ENCODE results near the gene IMMT.

IMMT gene

DNA sequence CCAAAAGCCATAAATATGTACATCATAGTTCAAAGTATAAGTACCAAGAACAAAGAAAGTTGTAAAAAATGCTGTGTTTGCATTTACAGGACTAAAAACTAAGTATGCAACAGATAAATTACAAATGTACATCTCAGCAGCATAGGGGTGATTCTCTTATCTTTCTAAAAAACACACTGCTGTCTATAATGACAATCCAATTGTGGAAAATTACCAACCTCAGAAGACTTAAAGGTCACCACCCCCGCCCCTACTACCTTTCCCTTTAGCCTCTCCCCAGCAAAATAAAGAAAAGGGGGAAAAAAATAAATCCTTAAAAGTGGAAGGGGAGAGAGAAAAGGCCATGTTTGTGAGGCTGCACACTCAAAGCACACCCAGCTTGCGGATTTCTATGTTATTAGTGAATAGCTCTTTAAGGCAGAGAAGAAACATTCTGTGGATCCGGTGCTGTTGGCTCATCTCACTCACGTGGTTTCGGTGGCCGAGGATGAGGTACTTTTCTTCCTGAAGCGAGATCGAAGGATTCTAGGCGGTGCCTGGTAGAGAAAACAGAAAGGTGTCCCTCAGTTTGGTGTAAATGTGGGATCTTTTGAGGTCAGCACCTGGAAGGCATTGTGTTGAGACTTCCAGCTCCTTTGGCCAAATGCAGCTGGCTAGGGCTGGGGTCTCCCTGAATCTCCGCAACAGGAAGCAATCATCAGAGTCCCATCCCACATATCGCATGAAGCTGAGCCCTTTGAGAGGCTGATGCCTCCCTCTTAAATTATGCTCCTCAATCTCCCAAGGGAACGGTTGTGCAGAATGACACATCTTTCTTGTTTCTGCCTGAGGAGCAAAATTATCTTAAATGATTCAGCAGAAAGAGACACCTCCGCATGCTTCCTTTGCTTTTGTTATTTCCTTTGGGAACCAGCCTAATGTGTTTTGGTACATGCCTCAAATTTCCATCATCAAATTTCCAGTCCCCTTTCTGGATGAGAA, 21.6 kb upstream of the IMMT start:
- CTCF ChIA-PET = interaction anchor here (1.4 to 12.2 kb wide), 2 partner anchors 9 to 153 kb away, joined by 3 to 195 read pairs; no protein-coding TSS in a partner anchor
- POLR2A ChIA-PET = interaction anchor here (0.6 to 0.7 kb wide), 2 partner anchors 156 to 531 kb away, joined by 3 read pairs; no protein-coding TSS in a partner anchor

GRCh38 chr2:86214503-86214832, 19.2 kb upstream of the IMMT start:
- CTCF ChIA-PET = interaction anchor here (12.2 kb wide), 1 partner anchor 156 kb away, joined by 195 read pairs; no protein-coding TSS in a partner anchor
- no peak overlapping the region for H3K4me3 ChIP-seq (ENCODE audit: low read depth, low read length)
- POLR2A ChIA-PET = no interaction called here
- no peak for DNase-seq (ENCODE audit: low read depth, low spot score)
- no peak for TF ChIP-seq CTCF (IDR thresholded peaks at IDR 0.05; ENCODE audit: insufficient read depth, low read length, missing control alignments)

More for the DNA sequence above, 21.6 kb upstream of the IMMT start:
- peak; percentile 55 for DNase-seq (ENCODE audit: low read depth, low spot score)
- no peak for TF ChIP-seq CTCF (IDR thresholded peaks at IDR 0.05; ENCODE audit: insufficient read depth, low read length, missing control alignments)
- H3K4me3 ChIP-seq (ENCODE audit: low read depth, low read length) = peak overlapping the region; percentile 36

DNA sequence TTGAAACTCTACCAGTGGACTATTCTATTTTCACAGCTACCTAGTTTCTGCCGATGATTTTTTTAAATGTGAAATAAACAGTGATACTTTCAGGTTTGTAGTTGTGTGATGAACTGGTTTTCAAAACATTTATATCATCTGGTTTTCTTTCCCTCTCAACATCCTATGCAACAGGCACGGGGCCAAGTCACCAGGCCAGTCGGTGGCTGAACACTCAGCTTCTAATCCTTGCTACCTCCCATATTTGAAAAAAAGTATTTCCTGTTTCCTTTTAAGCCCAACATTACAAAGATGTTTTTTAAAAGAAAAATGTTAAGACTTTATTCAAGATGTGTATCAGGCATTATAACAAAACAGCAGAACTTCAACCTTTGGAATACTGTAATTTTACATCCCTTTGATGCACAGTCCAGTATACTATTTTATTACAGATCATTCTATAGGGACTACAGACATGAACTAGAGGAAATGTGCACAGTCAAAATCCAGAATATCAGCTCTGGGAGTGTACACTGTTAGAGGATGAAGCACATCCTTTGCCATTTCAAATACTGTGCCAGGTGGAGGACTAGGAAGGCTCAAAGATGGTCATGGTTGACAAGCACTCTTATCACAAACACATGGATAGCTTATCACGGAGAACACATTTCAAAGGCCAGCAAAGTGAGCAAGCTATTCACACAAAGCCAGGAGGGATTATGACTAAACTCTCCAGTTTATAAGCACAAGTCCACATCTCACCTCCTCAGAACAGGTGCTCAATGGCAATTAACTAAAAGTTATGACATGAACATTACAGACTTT, 18.6 kb upstream of the IMMT start:
- POLR2A ChIA-PET = no interaction called here
- TF ChIP-seq CTCF (IDR thresholded peaks at IDR 0.05; ENCODE audit: insufficient read depth, low read length, missing control alignments) = no peak
- CTCF ChIA-PET = interaction anchor here (1.2 to 12.2 kb wide), 3 partner anchors 7 to 156 kb away, joined by 5 to 195 read pairs (median 5); no protein-coding TSS in a partner anchor

GRCh38 chr2:86213056-86213455, 17.8 kb upstream of the IMMT start:
- DNase-seq (ENCODE audit: low read depth, low spot score) = no peak
- CTCF ChIA-PET = interaction anchor here (1.2 to 12.2 kb wide), 3 partner anchors 8 to 157 kb away, joined by 5 to 195 read pairs (median 5); no protein-coding TSS in a partner anchor
- H3K4me3 ChIP-seq (ENCODE audit: low read depth, low read length) = no peak overlapping the region
- TF ChIP-seq CTCF (IDR thresholded peaks at IDR 0.05; ENCODE audit: insufficient read depth, low read length, missing control alignments) = no peak
- POLR2A ChIA-PET = no interaction called here

More for the DNA sequence above, 18.6 kb upstream of the IMMT start:
- DNase-seq (ENCODE audit: low read depth, low spot score) = no peak
- H3K4me3 ChIP-seq (ENCODE audit: low read depth, low read length) = no peak overlapping the region

DNA sequence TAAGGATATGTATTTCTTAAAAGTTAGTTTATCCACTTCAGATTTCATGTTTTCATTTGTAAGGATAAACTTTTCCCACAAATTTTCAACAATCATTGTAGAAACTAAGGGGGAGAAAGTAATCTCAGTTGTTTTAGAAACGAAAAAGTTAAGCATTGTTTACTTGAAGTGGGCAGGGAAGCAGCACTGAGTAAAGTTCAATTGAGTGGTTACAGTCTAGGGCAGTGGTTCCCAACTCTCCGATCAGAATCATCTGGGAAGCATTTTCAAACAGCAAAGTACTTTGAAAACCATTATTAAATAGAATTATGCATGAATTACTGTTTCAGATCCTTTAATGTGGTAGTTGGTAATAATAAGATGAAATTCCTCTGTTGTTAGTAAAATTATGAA, 16.5 kb upstream of the IMMT start:
- ChIA-PET POLR2A (no interaction called here), CTCF (interaction anchor here (1.1 kb wide), 1 partner anchor 10 kb away, joined by 3 read pairs; no protein-coding TSS in a partner anchor)
- DNase-seq (ENCODE audit: low read depth, low spot score) = no peak
- no peak for TF ChIP-seq CTCF (IDR thresholded peaks at IDR 0.05; ENCODE audit: insufficient read depth, low read length, missing control alignments)
- no peak overlapping the region for H3K4me3 ChIP-seq (ENCODE audit: low read depth, low read length)
